A673 (cell line): Measurements from ENCODE around the gene PGC. TPM values are rescaled to one million over a fixed set of nuclear protein-coding genes. Genes with fewer than 3 reads are reported as not detected.

Experiments used
- BruUV-seq: library from RNA; stranded (reverse); fragments of 400-500 nt; replicated peaks from 2 replicates; lab custom pipeline; 2021; lab: Mats Ljungman, UMichigan
- CTCF ChIA-PET: fragments of 300-600 bp; sonication (Branson Sonifier 250); formaldehyde crosslinking; loops from one replicate; lab custom pipeline; 2022; ENCODE audit warnings: antibody characterized with exemption; lab: Charles Lee
- POLR2A ChIA-PET: fragments of 300-600 bp; sonication (Branson Sonifier 250); formaldehyde crosslinking; loops from one replicate; lab custom pipeline; 2022; ENCODE audit warnings: antibody characterized with exemption; ENCODE audit not compliant: low non-redundant PET; lab: Charles Lee
- DNase-seq: peaks from one replicate; pipeline ENCODE4 v3.0.0-alpha.2; 2015; ENCODE audit warnings: low spot score
- H3K27ac ChIP-seq: fragments of 200-600 bp; sonication (generic); 2 replicates; pipeline ENCODE4 v1.5.1; 2016; ENCODE audit warnings: mixed run types, low read depth, mild to moderate bottlenecking, mixed read lengths, antibody characterized with exemption, low read length; ENCODE audit not compliant: poor library complexity, severe bottlenecking
- H3K27me3 ChIP-seq: fragments of 200-600 bp; sonication (generic); replicated peaks from 2 replicates; pipeline ENCODE4 v1.6.1; 2017; ENCODE audit warnings: mixed run types, low read depth, mild to moderate bottlenecking, mixed read lengths, antibody characterized with exemption, low read length; ENCODE audit not compliant: insufficient read depth, poor library complexity
- H3K36me3 ChIP-seq: fragments of 200-600 bp; sonication (generic); 2 replicates; pipeline ENCODE4 v1.6.1; 2016; ENCODE audit warnings: mixed run types, mild to moderate bottlenecking, mixed read lengths, antibody characterized with exemption, low read length; ENCODE audit not compliant: insufficient read depth, poor library complexity, severe bottlenecking
- H3K4me1 ChIP-seq: fragments of 200-600 bp; sonication (generic); 2 replicates; pipeline ENCODE4 v1.6.1; 2017; ENCODE audit warnings: mixed run types, mild to moderate bottlenecking, mixed read lengths, antibody characterized with exemption, low read length; ENCODE audit not compliant: insufficient read depth, poor library complexity, severe bottlenecking
- H3K4me3 ChIP-seq: fragments of 200-600 bp; sonication (generic); 2 replicates; pipeline ENCODE4 v1.5.1; 2016; ENCODE audit warnings: low read depth, mixed run types, mild to moderate bottlenecking, mixed read lengths, low read length; ENCODE audit not compliant: poor library complexity, severe bottlenecking
- H3K9me3 ChIP-seq: fragments of 200-600 bp; sonication (generic); 2 replicates; pipeline ENCODE4 v1.6.1; 2016; ENCODE audit warnings: mixed run types, low read depth, mild to moderate bottlenecking, mixed read lengths, antibody characterized with exemption, low read length; ENCODE audit not compliant: poor library complexity, severe bottlenecking
- EZH2 ChIP-seq: fragments of 200-600 bp; sonication (generic); IDR thresholded peaks from 2 replicates; pipeline ENCODE4 v1.6.1; 2017; ENCODE audit warnings: borderline replicate concordance, low read depth, mild to moderate bottlenecking, mixed read lengths, antibody characterized with exemption, low read length; ENCODE audit not compliant: poor library complexity, severe bottlenecking
- intact Hi-C: fragments of 100-400 bp; cut with micrococcal nuclease; formaldehyde crosslinking; loops from one replicate; pipeline ENCODE4 v1.10.0; 2022; ENCODE audit not compliant: unreplicated experiment
- total RNA-seq: library from RNA; stranded (reverse); gene quantifications from 2 replicates; pipeline ENCODE4 v1.2.3, GENCODE V29; 2021
- TF ChIP-seq, protein P1 (sequence below): fragments of 300-800, 200-600 bp; sonication (generic); conservative IDR thresholded peaks from 2 replicates; pipeline ENCODE4 v1.5.1; 2017; ENCODE audit warnings: low read depth, mild to moderate bottlenecking, antibody characterized with exemption, low read length, moderate library complexity, mixed read lengths

Gene PGC
- total RNA-seq, 1 experiment from 2014 or later = not detected

- POLR2A ChIA-PET = no interaction called here
- no TSS peak for BruUV-seq
- Histone ChIP-seq H3K4me1 (peaks cover 9% of the 10 kb centered on the region), H3K27ac (no peak overlapping the region), H3K27me3 (no peaks in the 10 kb centered on the region), H3K4me3 (no peak overlapping the region), H3K9me3 (no peaks in the 10 kb centered on the region), H3K36me3 (no peaks in the 10 kb centered on the region)
- CTCF ChIA-PET = no interaction called here
- no peak for DNase-seq
- TF ChIP-seq, protein P1, sequence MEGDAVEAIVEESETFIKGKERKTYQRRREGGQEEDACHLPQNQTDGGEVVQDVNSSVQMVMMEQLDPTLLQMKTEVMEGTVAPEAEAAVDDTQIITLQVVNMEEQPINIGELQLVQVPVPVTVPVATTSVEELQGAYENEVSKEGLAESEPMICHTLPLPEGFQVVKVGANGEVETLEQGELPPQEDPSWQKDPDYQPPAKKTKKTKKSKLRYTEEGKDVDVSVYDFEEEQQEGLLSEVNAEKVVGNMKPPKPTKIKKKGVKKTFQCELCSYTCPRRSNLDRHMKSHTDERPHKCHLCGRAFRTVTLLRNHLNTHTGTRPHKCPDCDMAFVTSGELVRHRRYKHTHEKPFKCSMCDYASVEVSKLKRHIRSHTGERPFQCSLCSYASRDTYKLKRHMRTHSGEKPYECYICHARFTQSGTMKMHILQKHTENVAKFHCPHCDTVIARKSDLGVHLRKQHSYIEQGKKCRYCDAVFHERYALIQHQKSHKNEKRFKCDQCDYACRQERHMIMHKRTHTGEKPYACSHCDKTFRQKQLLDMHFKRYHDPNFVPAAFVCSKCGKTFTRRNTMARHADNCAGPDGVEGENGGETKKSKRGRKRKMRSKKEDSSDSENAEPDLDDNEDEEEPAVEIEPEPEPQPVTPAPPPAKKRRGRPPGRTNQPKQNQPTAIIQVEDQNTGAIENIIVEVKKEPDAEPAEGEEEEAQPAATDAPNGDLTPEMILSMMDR = no peak
- no peak for TF ChIP-seq EZH2
- intact Hi-C loops = loop anchor here (10.0 kb wide), 1 partner anchor 72 kb away; the partner anchor contains the start of gene FRS3
Observed at GRCh38 chr6:41702771-41703494, 44.3 kb downstream of the PGC start.

DNA sequence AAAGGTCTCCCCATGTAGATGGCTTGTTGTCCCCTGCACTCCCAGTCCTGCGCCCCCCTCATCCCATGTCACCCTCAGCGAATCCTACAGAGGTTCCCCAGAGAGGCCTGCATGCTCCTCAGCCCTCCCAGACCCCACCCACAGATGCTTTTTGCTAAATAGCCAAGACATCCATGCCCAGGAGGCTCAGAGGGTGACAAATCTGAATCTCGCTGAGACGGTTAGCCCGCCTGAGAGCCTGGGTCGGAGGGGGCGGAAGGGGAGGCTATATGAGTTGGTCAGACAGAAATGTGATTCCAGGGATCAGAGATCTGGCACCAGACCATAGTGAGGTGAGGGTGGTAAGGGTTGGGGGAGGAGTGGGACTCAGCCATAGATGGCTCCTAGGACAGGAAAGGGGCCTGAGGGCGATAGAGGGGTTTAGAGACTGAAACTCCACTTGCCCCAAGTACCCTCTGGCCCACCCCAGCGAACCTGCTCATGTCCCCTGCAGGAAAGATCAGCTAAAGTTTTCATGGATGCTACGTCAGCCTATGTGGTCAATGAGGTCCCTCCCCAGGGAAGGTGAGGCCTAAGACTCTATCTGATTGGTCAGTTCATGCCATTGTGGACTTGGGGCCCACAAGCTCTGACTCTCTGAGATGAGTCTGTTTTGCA lies 45.0 kb downstream of the PGC start:
- ChIA-PET CTCF (no interaction called here), POLR2A (no interaction called here)
- intact Hi-C loops = loop anchor here (10.0 kb wide), 1 partner anchor 73 kb away; the partner anchor contains the start of gene FRS3
- Histone ChIP-seq H3K4me1 (peaks cover 16% of the 10 kb centered on the region), H3K9me3 (no peaks in the 10 kb centered on the region), H3K36me3 (no peaks in the 10 kb centered on the region), H3K4me3 (no peak overlapping the region), H3K27me3 (no peaks in the 10 kb centered on the region), H3K27ac (no peak overlapping the region)
- BruUV-seq = no TSS peak
- no peak for DNase-seq
- TF ChIP-seq, protein P1 = no peak
- TF ChIP-seq EZH2 = no peak

- TF ChIP-seq, protein P1 = no peak
- no peak for TF ChIP-seq EZH2
- H3K9me3 ChIP-seq = no peaks in the 10 kb centered on the region
- peaks cover 18% of the 10 kb centered on the region for H3K4me1 ChIP-seq
- CTCF ChIA-PET = interaction anchor here (0.6 kb wide), 1 partner anchor 346 kb away, joined by 3 read pairs; no protein-coding TSS in a partner anchor
- no peak overlapping the region for H3K27ac ChIP-seq
- no peaks in the 10 kb centered on the region for H3K27me3 ChIP-seq
- intact Hi-C loops = loop anchor here (10.0 kb wide), 1 partner anchor 74 kb away; the partner anchor contains the start of gene FRS3
- no peaks in the 10 kb centered on the region for H3K36me3 ChIP-seq
- BruUV-seq = no TSS peak
- DNase-seq = no peak
- POLR2A ChIA-PET = no interaction called here
- H3K4me3 ChIP-seq = no peak overlapping the region
Observed at GRCh38 chr6:41700463-41701347, 46.5 kb downstream of the PGC start.
